Brain pericyte (primary cell): Measurements from ENCODE around the gene TAS2R43.
"Not testable (repeated sequence)": the region's sequence is repeated elsewhere in the genome, so short reads cannot be mapped to it uniquely, and the experiment has no call there.

Experiments
- DNase-seq: peaks from one replicate; pipeline ENCODE4 v3.0.0-alpha.2; 2012; ENCODE audit warnings: low read depth, low spot score

The TAS2R43 gene, protein sequence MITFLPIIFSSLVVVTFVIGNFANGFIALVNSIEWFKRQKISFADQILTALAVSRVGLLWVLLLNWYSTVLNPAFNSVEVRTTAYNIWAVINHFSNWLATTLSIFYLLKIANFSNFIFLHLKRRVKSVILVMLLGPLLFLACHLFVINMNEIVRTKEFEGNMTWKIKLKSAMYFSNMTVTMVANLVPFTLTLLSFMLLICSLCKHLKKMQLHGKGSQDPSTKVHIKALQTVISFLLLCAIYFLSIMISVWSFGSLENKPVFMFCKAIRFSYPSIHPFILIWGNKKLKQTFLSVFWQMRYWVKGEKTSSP

GRCh38 chr12:11092128-11092527 is at the start of gene TAS2R43:
TSS of gene TAS2R43 (minus strand) at chr12:11092313. CDS start at chr12:11092229, 84 bp downstream.
- no peak for DNase-seq

DNA sequence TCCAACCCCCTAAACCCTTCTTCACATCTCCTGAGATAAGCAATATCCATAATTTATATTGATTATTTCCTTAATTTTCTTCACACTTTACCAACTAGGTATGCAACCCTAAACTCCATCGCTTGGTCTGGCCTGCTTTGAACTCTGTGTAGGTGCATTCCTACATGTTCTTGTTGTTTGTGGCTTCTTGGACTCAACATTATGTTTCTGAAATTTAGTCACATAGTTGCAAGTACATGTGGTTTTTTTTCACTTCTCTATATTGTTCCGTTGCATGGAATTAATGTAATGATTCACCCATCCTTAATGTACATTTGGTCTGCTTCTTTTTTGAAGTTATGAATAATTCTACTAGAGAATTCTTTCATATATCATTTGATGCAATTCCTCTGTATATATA is 44.0 kb upstream of the TAS2R43 start:
- no peak for DNase-seq

GRCh38 chr12:11134305-11134704 is 42.2 kb upstream of the TAS2R43 start, which contains the start of gene TAS2R30:
TSS of gene TAS2R30 (minus strand) at chr12:11134644. CDS start at chr12:11134244, 400 bp downstream.
- no peak for DNase-seq

DNA sequence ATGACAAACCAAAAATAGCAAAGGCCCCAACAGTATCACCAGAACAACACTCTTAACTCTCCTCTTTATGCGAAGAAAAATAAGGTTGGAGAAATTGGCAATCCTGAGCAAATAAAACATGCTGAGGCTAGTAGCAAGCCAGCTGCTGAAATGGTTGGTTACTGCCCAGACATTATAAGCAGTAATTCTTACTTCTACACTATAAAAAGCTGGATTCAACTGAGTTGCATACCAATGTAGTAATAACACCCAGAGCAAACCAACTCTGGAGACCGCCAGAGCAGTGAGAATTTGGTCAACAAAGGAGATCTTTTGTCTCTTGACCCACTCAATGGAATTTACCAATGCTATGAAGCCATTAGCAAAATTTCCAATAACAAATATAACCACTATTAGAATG is 41.7 kb upstream of the TAS2R43 start:
- no peak for DNase-seq

GRCh38 chr12:11133162-11133561 is 41.0 kb upstream of the TAS2R43 start:
- no peak for DNase-seq

GRCh38 chr12:11130999-11131398 is 38.9 kb upstream of the TAS2R43 start:
- no peak for DNase-seq

DNA sequence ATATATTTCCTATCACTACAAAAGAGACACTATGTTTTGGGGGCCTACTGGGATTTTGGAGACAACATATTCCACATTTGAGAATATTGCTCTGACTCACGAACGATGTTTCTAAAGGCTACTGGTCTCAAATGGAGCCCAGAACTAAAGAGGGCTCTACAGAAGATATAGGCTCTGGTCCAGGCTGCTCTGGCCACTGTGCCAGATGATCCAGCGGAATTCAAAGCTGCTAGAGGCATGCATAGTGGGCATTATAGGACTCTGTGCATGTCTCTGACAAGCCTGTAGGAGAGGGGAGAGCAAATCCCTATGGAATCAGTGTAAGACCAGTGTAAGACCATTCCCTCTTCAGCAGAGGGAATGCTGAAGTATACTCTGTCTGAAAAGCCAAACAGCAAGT is 38.3 kb upstream of the TAS2R43 start:
- no peak for DNase-seq

DNA sequence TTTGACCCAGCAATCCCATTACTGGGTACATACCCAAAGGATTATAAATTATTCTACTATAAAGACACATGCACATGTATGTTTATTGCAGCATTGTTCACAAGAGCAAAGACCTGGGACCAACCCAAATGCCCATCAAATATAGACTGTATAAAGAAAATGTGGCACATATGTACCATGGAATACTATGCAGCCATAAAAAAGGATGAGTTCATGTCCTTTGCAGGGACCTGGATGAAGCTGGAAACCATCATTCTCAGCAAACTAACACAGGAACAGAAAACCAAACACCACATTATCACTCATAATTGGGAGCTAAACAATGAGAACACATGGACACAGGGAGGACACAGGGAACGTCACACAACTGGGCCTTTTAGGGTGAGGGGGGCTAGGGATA is 22.0 kb upstream of the TAS2R43 start:
- DNase-seq, result not testable (repeated sequence)

GRCh38 chr12:11111213-11111612 is 19.1 kb upstream of the TAS2R43 start:
- DNase-seq, result not testable (repeated sequence)

GRCh38 chr12:11108862-11109261 is 16.7 kb upstream of the TAS2R43 start:
- no peak for DNase-seq

DNA sequence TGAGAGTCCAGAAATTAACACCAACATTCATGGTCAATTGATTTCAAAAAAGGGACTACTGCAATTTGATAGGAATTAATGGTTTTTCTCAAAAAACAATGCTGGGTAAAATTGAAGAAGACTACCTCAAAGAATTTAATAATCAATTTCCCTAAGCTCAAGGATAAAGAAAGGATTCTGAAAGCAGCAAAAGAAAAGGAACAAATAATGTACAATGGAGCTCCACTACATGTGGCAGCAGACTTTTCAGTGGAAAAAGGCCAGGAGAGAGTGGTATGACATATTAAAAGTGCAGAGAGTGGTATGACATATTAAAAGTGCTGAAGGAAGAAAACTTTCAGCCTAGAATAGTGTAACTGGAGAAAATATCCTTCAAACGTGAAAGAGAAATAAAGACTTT is 15.6 kb upstream of the TAS2R43 start:
- DNase-seq, result no peak

DNA sequence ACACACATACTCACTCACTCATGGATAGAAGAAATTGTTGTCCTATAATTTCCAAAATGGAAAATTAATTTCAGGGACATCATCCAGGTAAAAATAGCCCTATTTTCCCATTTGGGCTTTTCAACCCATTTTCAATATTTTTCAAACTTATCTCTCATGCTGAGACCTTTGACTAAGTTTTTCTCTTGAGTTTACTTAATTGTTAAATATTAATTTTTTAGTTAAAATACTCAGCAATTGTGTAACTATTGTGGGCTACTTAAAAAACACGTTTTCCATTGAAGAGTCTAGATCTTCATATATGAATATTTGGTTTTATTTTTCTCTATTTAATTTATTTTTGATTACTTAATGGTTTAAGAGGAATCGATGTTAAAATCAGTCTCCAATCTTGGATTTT is 14.2 kb upstream of the TAS2R43 start:
- DNase-seq, result no peak

- DNase-seq, result no peak
Measured at GRCh38 chr12:11105546-11105945, 13.4 kb upstream of the TAS2R43 start.

DNA sequence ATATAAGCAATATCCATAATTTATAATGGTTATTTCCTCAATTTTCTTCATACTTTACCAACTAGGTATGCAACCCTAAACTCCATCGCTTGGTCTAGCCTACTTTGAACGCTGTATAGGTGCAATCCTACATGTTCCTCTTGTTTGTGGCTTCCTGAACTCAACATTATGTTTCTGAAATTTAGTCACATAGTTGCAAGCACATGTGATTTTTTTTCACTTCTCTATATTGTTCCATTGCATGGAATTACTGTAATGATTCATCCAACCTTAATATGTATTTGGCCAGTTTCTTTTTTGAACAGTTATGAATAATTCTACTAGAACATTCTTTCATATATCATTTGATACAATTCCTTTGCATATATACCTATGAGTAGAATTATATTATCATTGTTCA is 2.8 kb upstream of the TAS2R43 start:
- DNase-seq, result not testable (repeated sequence)

- DNase-seq, result no peak
Measured at GRCh38 chr12:11089246-11089645, 2.9 kb downstream of the TAS2R43 start.

DNA sequence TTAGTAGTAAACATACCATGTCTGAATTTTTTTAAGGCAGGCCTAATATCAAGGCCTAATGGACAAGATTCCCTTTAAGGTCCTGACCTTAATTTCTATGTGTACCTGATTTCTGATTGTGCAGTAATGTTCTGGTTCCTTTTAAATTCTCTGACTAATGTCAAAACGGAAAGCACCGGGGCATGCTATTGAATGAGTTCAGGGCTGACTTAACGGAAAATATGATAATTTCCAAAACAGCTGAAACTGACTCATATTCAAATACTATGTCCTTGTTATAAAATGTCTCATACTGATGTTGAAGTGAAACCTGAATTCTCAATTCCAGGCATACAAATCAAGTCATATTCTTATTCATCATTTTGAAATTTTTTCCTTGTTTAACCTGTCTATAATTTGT is 6.7 kb downstream of the TAS2R43 start:
- DNase-seq, result no peak

DNA sequence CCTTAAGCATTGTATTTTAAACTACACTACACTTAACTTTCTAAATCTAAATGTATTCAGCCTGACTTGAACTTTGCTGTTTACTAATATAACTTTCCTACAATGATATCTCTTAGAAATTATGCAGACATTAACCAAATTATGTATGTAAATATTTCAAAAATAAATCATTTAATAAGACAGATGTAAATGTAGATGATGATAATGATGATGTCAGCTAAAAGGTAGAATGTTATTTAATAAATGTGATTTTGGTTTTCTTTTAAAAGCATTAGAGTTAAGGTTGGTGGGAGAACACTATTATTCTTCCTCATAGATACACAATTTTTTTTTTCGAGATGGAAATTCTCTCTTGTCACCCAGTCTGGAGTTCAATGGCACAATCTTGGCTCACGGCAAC is 10.1 kb downstream of the TAS2R43 start:
- no peak for DNase-seq

- no peak for DNase-seq
Measured at GRCh38 chr12:11078246-11078645, 13.9 kb downstream of the TAS2R43 start.

GRCh38 chr12:11075642-11076041 is 16.5 kb downstream of the TAS2R43 start:
- no peak for DNase-seq

DNA sequence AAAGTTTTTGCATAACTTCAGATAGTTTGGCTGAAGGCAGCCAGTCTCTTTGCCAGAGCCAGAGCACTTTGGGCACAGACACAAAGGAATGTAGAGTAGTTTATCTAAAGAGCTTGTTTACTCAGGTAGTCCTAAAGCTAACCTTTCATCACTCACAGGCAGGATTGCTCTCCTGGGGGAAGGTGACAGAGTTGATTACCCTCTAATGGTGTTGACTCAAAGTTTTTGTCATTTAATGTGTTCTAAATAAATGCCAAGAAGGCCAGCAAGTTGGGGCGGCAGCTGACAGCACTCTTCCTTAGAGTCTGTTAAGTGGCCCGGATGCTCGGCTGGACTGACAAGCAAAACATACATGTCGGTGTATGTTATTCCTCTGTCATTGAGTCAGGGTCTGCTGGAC is 20.7 kb downstream of the TAS2R43 start:
- no peak for DNase-seq

DNA sequence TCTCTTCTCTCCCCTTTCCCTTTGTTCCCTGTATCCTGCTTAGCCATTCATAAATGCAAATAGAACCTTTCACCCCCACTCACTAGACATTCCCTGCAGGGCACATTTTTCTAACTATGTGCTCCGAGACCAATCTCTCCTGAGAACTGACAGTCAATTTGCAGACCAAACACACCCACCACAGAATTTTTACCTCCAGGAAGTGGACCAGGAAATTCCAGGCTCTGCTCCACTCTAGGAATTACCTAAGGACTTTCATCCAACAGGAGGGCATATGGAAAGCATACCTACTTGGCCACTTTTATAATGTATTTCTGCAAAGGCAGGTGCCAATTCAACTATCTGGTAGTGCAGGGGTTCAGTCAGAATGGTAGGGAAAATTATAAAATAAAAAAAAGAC is 21.1 kb downstream of the TAS2R43 start:
- DNase-seq, result no peak

- DNase-seq, result no peak
Measured at GRCh38 chr12:11069854-11070365, 22.2 kb downstream of the TAS2R43 start.

GRCh38 chr12:11067514-11067913 is 24.6 kb downstream of the TAS2R43 start:
- DNase-seq, result no peak

- not testable (repeated sequence) for DNase-seq
Measured at GRCh38 chr12:11062194-11062593, 29.9 kb downstream of the TAS2R43 start, which contains the start of gene TAS2R46. TSS of gene TAS2R46 (minus strand) at chr12:11062294. CDS start at chr12:11062294, 0 bp downstream.
